PC-3 (cell line): Measurements from ENCODE around the gene CEBPZ.

Source experiments
- EZH2 ChIP-seq: fragments of 300-600 bp; sonication (generic); IDR thresholded peaks from one replicate; pipeline ENCODE4 v1.6.1; 2017; ENCODE audit warnings: antibody characterized with exemption, mild to moderate bottlenecking, low read length; ENCODE audit not compliant: unreplicated experiment
- EZH2phosphoT487 ChIP-seq: fragments of 300-600 bp; sonication (generic); IDR thresholded peaks from 2 replicates; pipeline ENCODE4 v1.6.1; 2018; ENCODE audit warnings: mild to moderate bottlenecking, antibody characterized with exemption, low read length, borderline replicate concordance
- TF ChIP-seq, protein P1 (sequence below): fragments of 300-600 bp; sonication (generic); conservative IDR thresholded peaks from 2 replicates; pipeline ENCODE4 v1.5.1; 2017; ENCODE audit warnings: antibody characterized with exemption, low read depth, mild to moderate bottlenecking, low read length

DNA sequence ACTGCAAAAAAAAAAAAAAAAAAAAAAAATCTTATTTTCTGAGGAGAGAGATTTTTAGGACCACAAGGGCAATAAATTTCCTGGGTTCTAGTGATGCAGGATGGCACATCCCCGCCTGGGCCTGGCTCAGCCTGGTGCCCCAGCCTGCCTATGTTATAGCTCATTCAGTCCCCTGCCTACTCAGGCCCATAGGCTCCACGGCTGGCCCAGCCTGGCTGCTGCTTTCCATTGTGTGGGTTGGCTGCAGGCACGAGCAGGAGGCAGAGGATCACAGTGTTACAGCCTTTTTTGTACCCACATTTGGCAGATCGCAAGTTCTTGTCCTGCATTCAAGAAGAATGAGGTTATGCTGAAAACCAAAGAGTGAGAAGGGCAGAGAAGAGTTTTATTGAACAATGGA, 40.1 kb downstream of the CEBPZ start:
- TF ChIP-seq, protein P1, sequence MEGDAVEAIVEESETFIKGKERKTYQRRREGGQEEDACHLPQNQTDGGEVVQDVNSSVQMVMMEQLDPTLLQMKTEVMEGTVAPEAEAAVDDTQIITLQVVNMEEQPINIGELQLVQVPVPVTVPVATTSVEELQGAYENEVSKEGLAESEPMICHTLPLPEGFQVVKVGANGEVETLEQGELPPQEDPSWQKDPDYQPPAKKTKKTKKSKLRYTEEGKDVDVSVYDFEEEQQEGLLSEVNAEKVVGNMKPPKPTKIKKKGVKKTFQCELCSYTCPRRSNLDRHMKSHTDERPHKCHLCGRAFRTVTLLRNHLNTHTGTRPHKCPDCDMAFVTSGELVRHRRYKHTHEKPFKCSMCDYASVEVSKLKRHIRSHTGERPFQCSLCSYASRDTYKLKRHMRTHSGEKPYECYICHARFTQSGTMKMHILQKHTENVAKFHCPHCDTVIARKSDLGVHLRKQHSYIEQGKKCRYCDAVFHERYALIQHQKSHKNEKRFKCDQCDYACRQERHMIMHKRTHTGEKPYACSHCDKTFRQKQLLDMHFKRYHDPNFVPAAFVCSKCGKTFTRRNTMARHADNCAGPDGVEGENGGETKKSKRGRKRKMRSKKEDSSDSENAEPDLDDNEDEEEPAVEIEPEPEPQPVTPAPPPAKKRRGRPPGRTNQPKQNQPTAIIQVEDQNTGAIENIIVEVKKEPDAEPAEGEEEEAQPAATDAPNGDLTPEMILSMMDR: no peak
- TF ChIP-seq EZH2: no peak
- no peak for TF ChIP-seq EZH2phosphoT487
